IPS-15b (cell line): Measurements from ENCODE around the gene PPM1J.
"Not testable (repeated sequence)": the region's sequence is repeated elsewhere in the genome, so short reads cannot be mapped to it uniquely, and the experiment has no call there.

Experiments used
- H3K27me3 ChIP-seq: one replicate; pipeline ENCODE4 v1.6.1; 2013; ENCODE audit warnings: low read length; ENCODE audit not compliant: control insufficient read depth, insufficient read depth
- H3K36me3 ChIP-seq: one replicate; pipeline ENCODE4 v1.6.1; 2013; ENCODE audit warnings: low read length; ENCODE audit not compliant: control insufficient read depth, insufficient read depth
- H3K4me1 ChIP-seq: one replicate; pipeline ENCODE4 v1.6.1; 2013; ENCODE audit warnings: mild to moderate bottlenecking, low read length; ENCODE audit not compliant: control insufficient read depth, insufficient read depth
- H3K4me3 ChIP-seq: one replicate; pipeline ENCODE4 v1.5.1; 2013; ENCODE audit warnings: low read depth, low read length
- H3K9ac ChIP-seq: one replicate; pipeline ENCODE4 v1.6.1; 2013; ENCODE audit warnings: low read depth, mild to moderate bottlenecking, low read length
- H3K9me3 ChIP-seq: one replicate; pipeline ENCODE4 v1.6.1; 2013; ENCODE audit warnings: mild to moderate bottlenecking, low read length; ENCODE audit not compliant: control insufficient read depth, insufficient read depth

PPM1J gene

GRCh38 chr1:112731451-112731850 lies 16.3 kb upstream of the PPM1J start:
- Histone ChIP-seq H3K4me3 (no peak overlapping the region), H3K36me3 (no peaks in the 10 kb centered on the region), H3K9me3 (no peaks in the 10 kb centered on the region), H3K27me3 (peaks cover 44% of the 10 kb centered on the region), H3K4me1 (no peaks in the 10 kb centered on the region), H3K9ac (no peak overlapping the region)

- H3K9me3 ChIP-seq: no peaks in the 10 kb centered on the region
- H3K4me1 ChIP-seq: no peaks in the 10 kb centered on the region
- H3K27me3 ChIP-seq: peaks cover 47% of the 10 kb centered on the region
- no peak overlapping the region for H3K4me3 ChIP-seq
- H3K36me3 ChIP-seq: no peaks in the 10 kb centered on the region
- H3K9ac ChIP-seq: no peak overlapping the region
Measured at GRCh38 chr1:112729909-112730308, 14.8 kb upstream of the PPM1J start.

DNA sequence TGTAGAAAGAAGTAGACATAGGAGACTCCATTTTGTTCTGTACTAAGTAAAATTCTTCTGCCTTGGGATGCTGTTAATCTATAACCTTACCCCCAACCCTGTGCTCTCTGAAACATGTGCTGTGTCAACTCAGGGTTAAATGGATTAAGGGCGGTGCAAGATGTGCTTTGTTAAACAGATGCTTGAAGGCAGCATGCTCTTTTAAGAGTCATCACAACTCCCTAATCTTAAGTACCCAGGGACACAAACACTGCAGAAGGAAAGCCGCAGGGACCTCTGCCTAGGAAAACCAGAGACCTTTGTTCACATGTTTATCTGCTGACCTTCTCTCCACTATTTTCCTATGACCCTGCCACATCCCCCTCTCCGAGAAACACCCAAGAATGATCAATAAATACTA lies 13.9 kb upstream of the PPM1J start:
- H3K4me3 ChIP-seq, H3K4me1 ChIP-seq, H3K9ac ChIP-seq, H3K9me3 ChIP-seq, H3K36me3 ChIP-seq: not testable (repeated sequence)
- H3K27me3 ChIP-seq: peaks cover 44% of the 10 kb centered on the region

GRCh38 chr1:112728306-112728971 lies 13.3 kb upstream of the PPM1J start:
- not testable (repeated sequence) for H3K9me3 ChIP-seq, H3K4me1 ChIP-seq, H3K9ac ChIP-seq, H3K4me3 ChIP-seq, H3K36me3 ChIP-seq
- peaks cover 44% of the 10 kb centered on the region for H3K27me3 ChIP-seq

- Histone ChIP-seq H3K4me3 (no peak overlapping the region), H3K4me1 (peaks cover 7% of the 10 kb centered on the region), H3K9me3 (no peaks in the 10 kb centered on the region), H3K9ac (no peak overlapping the region), H3K36me3 (no peaks in the 10 kb centered on the region), H3K27me3 (peaks cover 47% of the 10 kb centered on the region)
Measured at GRCh38 chr1:112727716-112728115, 12.6 kb upstream of the PPM1J start.

DNA sequence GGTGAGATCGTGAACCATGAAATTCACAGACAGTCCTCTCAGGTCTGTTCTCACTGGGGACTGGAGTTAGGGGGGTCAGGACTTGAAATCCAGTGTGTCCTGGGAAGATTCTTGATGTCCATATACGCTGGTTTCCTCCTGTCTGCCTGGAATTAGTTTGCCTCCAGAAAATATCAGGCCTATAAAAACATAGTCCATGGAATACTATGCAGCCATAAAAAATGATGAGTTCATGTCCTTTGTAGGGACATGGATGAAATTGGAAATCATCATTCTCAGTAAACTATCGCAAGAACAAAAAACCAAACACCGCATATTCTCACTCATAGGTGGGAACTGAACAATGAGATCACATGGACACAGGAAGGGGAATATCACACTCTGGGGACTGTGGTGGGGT lies 9.1 kb upstream of the PPM1J start:
- H3K4me1 ChIP-seq, H3K36me3 ChIP-seq, H3K4me3 ChIP-seq, H3K9me3 ChIP-seq, H3K9ac ChIP-seq: not testable (repeated sequence)
- H3K27me3 ChIP-seq: peaks cover 54% of the 10 kb centered on the region

DNA sequence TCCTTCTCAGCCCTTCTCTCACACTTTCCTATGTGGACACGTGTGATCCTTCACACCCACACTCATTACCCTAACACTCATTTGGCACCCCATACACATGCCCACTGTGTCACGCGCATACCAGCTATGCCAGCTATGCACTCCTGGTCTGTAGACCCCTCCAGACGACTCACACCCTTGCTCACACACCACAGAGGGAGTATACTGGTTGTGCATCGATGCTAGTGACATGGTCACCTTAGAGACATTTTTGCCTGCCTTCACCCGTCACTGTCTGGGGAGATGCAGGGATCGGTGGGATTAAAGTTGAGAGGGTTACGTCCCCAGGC lies 8.3 kb upstream of the PPM1J start:
- Histone ChIP-seq H3K9me3 (no peaks in the 10 kb centered on the region), H3K4me1 (peaks cover 7% of the 10 kb centered on the region), H3K9ac (no peak overlapping the region), H3K4me3 (peak overlapping the region; percentile 28), H3K36me3 (no peaks in the 10 kb centered on the region), H3K27me3 (peaks cover 60% of the 10 kb centered on the region)

GRCh38 chr1:112722601-112723510 lies 7.7 kb upstream of the PPM1J start:
- Histone ChIP-seq H3K4me1 (peaks cover 7% of the 10 kb centered on the region), H3K9ac (no peak overlapping the region), H3K36me3 (no peaks in the 10 kb centered on the region), H3K4me3 (peak overlapping the region; percentile 28), H3K9me3 (no peaks in the 10 kb centered on the region), H3K27me3 (peaks cover 63% of the 10 kb centered on the region)

- H3K36me3 ChIP-seq: no peaks in the 10 kb centered on the region
- no peaks in the 10 kb centered on the region for H3K9me3 ChIP-seq
- H3K9ac ChIP-seq: no peak overlapping the region
- peak overlapping the region; percentile 28 for H3K4me3 ChIP-seq
- H3K27me3 ChIP-seq: peaks cover 61% of the 10 kb centered on the region
- H3K4me1 ChIP-seq: peaks cover 7% of the 10 kb centered on the region
Measured at GRCh38 chr1:112721966-112722524, 6.9 kb upstream of the PPM1J start.

DNA sequence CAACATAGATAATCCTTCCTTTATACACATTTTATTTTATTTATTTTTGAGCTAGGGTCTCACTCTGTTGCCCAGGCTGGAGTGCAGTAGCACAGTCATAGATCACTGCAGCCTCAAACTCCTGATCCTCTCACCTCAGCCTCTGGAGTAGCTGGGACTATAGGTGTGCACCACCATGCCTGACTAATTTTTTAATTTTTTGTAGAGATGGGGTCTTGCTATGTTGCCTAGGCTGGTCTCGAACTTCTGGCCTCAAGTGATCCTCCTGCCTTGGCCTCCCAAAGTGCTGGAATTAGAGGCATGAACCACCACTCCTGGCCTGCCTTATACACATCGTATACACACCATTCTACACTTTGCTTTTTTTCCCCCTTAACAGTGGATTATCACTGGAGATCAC lies 6.2 kb upstream of the PPM1J start:
- not testable (repeated sequence) for H3K9ac ChIP-seq, H3K4me3 ChIP-seq, H3K36me3 ChIP-seq, H3K9me3 ChIP-seq
- peaks cover 10% of the 10 kb centered on the region for H3K4me1 ChIP-seq
- peaks cover 54% of the 10 kb centered on the region for H3K27me3 ChIP-seq

- Histone ChIP-seq H3K9me3 (no peaks in the 10 kb centered on the region), H3K27me3 (peaks cover 55% of the 10 kb centered on the region)
Measured at GRCh38 chr1:112720800-112721199, 5.7 kb upstream of the PPM1J start.

DNA sequence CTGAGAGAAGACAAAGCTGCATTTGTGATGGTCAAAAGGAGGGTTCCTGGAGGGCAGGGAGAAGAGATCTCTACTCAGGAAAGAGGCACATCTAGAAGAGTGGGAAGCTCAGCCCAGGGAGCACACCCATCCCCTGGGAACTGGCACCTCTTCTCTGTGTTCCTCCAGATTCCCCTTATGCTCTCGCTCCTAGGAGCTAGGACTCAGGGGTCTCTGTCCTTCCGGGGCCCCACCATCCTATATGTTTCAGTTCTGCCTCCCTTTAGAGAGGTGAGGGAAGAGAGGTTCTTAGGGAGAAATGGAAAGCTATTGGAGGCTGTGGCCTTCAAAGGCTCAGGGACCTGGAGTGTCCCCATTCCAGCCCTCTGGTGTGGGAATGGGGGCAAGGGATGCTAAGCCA lies 4.6 kb upstream of the PPM1J start:
- no peak overlapping the region for H3K9ac ChIP-seq
- no peaks in the 10 kb centered on the region for H3K36me3 ChIP-seq
- H3K27me3 ChIP-seq: peaks cover 57% of the 10 kb centered on the region
- peaks cover 10% of the 10 kb centered on the region for H3K4me1 ChIP-seq
- H3K9me3 ChIP-seq: no peaks in the 10 kb centered on the region
- no peak overlapping the region for H3K4me3 ChIP-seq

More at GRCh38 chr1:112720800-112721199, 5.7 kb upstream of the PPM1J start:
- Histone ChIP-seq H3K36me3 (no peaks in the 10 kb centered on the region), H3K4me3 (no peak overlapping the region), H3K4me1 (peaks cover 10% of the 10 kb centered on the region), H3K9ac (no peak overlapping the region)
